Cerebellar nuclear complex (tissue), 1 donor: ENCODE data around the gene MCC.
"Not testable (repeated sequence)": the region's sequence is repeated elsewhere in the genome, so short reads cannot be mapped to it uniquely, and the experiment has no call there.

ENCODE experiments used
- DNase-seq, 2 experiments: peaks; one replicate each; lab custom pipeline; 2025; lab: John Stamatoyannopoulos, UW

MCC gene

GRCh38 chr5:113081881-113082546, 406.2 kb downstream of the MCC start:
- no peak for DNase-seq

GRCh38 chr5:113081091-113081839, 407.0 kb downstream of the MCC start:
- DNase-seq = no peak

DNA sequence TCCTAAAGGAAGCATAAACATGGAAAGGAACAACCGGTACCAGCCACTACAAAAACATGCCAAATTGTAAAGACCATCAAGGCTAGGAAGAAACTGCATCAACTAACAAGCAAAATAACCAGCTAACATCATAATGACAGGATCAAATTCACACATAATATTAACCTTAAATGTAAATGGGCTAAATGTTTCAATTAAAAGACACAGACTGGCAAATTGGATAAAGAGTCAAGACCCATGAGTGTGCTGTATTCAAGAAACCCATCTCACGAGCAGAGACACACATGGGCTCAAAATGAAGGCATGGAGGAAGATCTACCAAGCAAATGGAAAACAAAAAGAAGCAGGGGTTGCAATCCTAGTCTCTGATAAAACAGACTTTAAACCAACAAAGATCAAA, 411.6 kb downstream of the MCC start:
- not testable (repeated sequence) for DNase-seq

DNA sequence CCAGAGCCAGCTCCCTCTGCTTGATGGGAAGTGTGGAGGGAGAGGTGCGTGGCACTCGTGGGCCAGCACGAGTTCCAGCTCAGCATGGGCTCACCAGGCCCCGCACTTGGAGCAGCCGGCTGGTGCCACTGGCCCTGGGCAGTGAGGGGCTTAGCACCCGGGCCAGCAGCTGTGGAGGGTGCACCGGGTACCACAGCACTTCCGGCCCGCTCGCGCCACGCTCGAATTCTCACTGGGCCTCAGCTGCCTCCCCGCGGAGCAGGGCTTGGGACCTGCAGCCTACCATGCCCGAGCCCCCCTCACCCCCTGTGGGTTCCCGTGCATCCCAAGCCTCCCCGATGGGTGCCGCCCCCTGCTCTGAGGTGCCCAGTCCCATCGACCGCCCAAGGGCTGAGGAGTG, 413.2 kb downstream of the MCC start:
- no peak for DNase-seq

GRCh38 chr5:113073629-113074034, 414.6 kb downstream of the MCC start:
- DNase-seq = not testable (repeated sequence)

- no peak for DNase-seq
Observed at GRCh38 chr5:113071401-113071800, 416.9 kb downstream of the MCC start.

- no peak for DNase-seq
Observed at GRCh38 chr5:113070901-113071300, 417.4 kb downstream of the MCC start.

- no peak for DNase-seq
Observed at GRCh38 chr5:113068559-113068958, 419.7 kb downstream of the MCC start.

GRCh38 chr5:113067635-113068344, 420.5 kb downstream of the MCC start:
- no peak for DNase-seq

DNA sequence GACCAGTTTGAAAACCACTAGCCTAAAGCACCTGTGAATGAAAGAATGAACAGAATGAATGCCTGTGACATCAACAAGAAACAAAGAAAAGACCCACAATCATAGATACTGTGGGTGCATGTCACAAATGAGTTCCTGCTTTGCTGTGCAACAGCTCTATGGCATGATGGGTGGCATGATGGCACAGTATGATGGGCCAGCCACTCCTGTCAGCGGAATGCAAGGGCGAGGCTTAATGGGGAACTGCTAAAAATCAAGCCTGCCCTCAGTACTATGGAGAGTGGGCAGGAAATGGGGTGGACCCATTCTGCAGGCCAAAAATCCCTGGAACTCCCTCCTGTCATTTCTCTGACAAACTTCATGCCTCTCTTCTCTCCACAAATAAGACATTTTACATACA, 422.6 kb downstream of the MCC start:
- no peak for DNase-seq

- no peak for DNase-seq
Observed at GRCh38 chr5:113064806-113065205, 423.4 kb downstream of the MCC start.

DNA sequence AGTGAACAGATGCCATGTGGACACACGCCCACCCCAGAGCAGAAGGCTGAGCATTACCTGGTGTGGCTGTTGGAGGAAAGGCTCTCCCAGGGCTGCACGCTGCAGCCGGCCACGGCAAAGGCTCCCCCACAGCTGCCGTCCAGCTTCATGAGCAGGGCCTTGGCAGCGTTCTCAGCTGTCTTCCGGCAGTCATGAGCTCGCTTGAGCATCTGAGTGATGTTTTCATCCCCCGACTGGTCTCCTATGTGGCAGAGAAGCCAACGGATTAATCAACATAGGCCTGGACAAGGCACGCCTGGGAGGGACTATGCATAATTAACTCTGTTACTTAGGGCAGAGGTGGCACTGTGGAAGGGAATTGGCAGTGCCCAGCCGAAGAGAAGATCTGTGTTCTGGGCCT, 424.3 kb downstream of the MCC start:
- no peak for DNase-seq

- no peak for DNase-seq
Observed at GRCh38 chr5:113062869-113063508, 425.3 kb downstream of the MCC start.

- DNase-seq = no peak
Observed at GRCh38 chr5:113061846-113062780, 426.1 kb downstream of the MCC start.

DNA sequence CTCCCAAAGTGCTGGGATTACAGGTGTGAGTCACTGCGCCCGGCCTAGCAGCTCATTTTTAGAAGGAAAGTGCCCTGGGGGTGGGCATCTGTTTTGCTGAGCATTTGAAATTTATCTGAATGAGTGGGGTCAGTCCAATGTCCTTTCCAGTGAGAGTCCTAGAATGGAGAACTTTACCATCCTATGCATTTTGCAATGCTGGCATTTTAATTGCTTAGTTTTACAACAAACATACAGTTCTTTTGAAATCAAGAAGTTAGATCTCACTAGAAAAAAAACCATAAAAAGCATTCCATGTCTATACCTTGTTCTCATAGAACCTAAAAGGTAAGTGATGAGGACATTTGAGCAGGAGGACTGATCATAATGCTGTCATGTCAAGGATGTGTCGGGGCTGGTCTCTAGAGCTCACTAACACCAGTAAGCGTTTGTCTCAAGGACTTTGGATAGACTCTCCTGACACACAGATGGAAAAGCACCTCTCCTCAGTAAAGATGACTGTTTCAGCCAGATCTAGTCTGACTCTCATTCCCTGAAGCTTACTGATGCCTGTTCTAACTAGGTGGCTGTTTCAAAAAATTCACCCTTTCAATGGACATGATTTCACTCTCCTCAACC, 427.7 kb downstream of the MCC start:
- DNase-seq = no peak

DNA sequence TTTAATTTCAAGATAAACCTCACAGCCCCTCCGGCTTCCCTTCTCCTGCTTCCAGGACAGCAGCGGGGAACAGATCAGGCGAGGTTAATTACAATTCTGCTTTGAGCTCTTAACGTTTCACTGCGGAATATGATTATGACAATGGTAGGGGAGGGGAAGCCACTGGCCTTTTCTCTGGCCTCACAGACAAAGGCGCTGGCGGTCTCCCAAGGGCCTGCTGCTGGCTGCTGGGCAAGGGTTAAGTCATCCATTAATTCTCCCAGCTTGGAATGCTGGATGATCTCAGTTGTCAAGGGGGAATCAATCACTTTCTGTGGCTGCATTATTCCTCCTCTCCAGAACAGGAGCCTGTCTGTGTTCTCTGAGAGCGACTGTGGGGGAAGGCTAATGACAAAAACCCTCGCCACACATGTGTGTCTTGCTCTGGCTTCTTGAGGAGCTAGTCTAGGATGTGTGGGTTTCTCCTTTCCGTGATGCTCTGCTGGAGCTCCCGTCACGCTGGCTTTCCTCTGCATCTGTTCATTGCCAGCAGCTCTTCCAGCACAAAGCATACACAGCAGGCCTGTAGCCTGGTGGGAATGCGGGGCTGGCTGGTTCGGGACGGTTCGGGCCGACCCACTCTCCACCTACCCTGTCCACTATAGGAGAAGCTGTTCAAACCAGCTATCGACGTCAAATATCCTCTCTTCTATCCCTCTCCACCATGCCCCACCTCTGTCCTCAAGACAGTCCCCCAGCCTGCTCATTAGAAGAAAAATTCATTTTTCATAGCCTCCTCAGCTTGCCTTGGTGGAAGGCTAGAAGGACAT, 428.8 kb downstream of the MCC start:
- no peak for DNase-seq

GRCh38 chr5:113058706-113059226, 429.5 kb downstream of the MCC start:
- DNase-seq = no peak

DNA sequence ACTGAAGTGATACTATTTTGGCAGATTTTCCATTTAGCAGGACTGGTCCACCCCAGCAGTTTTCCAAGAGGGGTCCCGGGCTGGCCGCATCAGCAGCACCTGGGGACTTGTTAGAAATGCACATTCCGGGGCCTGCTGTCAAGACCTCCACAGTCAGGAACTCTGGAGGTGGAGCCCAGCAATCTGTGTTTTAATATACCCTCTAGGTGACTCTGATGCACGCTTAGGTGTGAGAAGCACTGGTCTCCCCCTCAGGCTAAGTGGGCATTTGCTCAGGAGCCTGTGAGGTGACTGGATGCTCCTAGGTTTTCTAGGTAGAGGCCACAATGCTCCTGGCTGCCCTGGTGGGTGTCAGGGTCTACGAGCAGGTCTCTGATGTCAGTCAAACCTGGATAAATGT, 430.0 kb downstream of the MCC start:
- DNase-seq = no peak

GRCh38 chr5:113057557-113057984, 430.7 kb downstream of the MCC start:
- DNase-seq = no peak

DNA sequence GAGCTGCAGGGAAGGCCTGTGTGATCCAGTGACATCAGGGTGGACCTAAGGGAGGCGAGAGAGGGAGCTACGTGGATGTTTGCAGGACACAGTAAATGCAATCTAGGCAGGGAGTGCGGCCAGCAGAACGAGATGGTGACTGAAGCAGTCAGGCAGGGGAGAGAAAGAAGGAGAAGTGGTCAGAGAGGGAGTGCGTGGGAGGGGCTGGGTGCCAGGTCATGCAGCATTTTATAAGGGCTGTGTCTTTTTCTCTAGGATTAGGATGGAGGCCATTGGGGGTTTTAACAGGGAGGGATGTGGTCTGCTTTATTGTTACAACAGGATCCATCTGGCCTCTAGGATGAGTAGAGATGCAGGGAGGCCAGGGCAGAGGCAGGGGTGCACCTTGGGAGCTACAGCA, 431.3 kb downstream of the MCC start:
- no peak for DNase-seq
